ENCODE results near the gene TM9SF1.
A peak's percentile ranks its signal among the peaks of the same experiment; 100 is the strongest.

Gene TM9SF1

GRCh38 chr14:24195186-24196070 lies at the start of gene TM9SF1:
TM9SF1 (minus strand) TSS chr14:24195441; CDS start chr14:24195019, 422 bp downstream.
- peak; percentile 83 for DNase-seq (ENCODE audit: low read depth)

- DNase-seq (ENCODE audit: low read depth), result peak; percentile 7
Measured at GRCh38 chr14:24243336-24243836, 48.1 kb upstream of the TM9SF1 start.

- peak; percentile 87 for DNase-seq (ENCODE audit: low read depth)
Measured at GRCh38 chr14:24241829-24242443, 46.7 kb upstream of the TM9SF1 start.

- DNase-seq (ENCODE audit: low read depth), result no peak
Measured at GRCh38 chr14:24240110-24240918, 45.1 kb upstream of the TM9SF1 start.

- no peak for DNase-seq (ENCODE audit: low read depth)
Measured at GRCh38 chr14:24238527-24239037, 43.3 kb upstream of the TM9SF1 start.

- DNase-seq (ENCODE audit: low read depth), result peak; percentile 22
Measured at GRCh38 chr14:24238123-24238522, 42.9 kb upstream of the TM9SF1 start.

GRCh38 chr14:24237463-24237955 lies 42.3 kb upstream of the TM9SF1 start:
- DNase-seq (ENCODE audit: low read depth), result peak; percentile 27

GRCh38 chr14:24236689-24237462 lies 41.6 kb upstream of the TM9SF1 start:
- no peak for DNase-seq (ENCODE audit: low read depth)

- no peak for DNase-seq (ENCODE audit: low read depth)
Measured at GRCh38 chr14:24235804-24236688, 40.8 kb upstream of the TM9SF1 start.

- DNase-seq (ENCODE audit: low read depth), result no peak
Measured at GRCh38 chr14:24234095-24235005, 39.1 kb upstream of the TM9SF1 start.

- DNase-seq (ENCODE audit: low read depth), result peak; percentile 12
Measured at GRCh38 chr14:24233538-24233866, 38.3 kb upstream of the TM9SF1 start.

GRCh38 chr14:24232645-24233537 lies 37.6 kb upstream of the TM9SF1 start, which contains the start of gene GMPR2:
GMPR2 (plus strand) TSS chr14:24232929; CDS start chr14:24233254, 325 bp downstream.
- DNase-seq (ENCODE audit: low read depth), result no peak

- DNase-seq (ENCODE audit: low read depth), result peak; percentile 94
Measured at GRCh38 chr14:24232121-24232644, 36.9 kb upstream of the TM9SF1 start, which contains the start of gene NEDD8. NEDD8 (minus strand) TSS chr14:24232367; CDS start chr14:24232267, 100 bp downstream.

- no peak for DNase-seq (ENCODE audit: low read depth)
Measured at GRCh38 chr14:24231263-24232120, 36.3 kb upstream of the TM9SF1 start.

GRCh38 chr14:24228902-24229301 lies 33.7 kb upstream of the TM9SF1 start:
- no peak for DNase-seq (ENCODE audit: low read depth)

- DNase-seq (ENCODE audit: low read depth), result no peak
Measured at GRCh38 chr14:24226473-24226872, 31.2 kb upstream of the TM9SF1 start.
